ENCODE results near the gene TMOD3. TPM values are rescaled to one million over a fixed set of nuclear protein-coding genes. Genes with fewer than 3 reads are reported as not detected.
"Not testable (repeated sequence)": the region's sequence is repeated elsewhere in the genome, so short reads cannot be mapped to it uniquely, and the experiment has no call there.

TMOD3 gene
- total RNA-seq, 1 donor from 2014 or later = 80.3 TPM

DNA sequence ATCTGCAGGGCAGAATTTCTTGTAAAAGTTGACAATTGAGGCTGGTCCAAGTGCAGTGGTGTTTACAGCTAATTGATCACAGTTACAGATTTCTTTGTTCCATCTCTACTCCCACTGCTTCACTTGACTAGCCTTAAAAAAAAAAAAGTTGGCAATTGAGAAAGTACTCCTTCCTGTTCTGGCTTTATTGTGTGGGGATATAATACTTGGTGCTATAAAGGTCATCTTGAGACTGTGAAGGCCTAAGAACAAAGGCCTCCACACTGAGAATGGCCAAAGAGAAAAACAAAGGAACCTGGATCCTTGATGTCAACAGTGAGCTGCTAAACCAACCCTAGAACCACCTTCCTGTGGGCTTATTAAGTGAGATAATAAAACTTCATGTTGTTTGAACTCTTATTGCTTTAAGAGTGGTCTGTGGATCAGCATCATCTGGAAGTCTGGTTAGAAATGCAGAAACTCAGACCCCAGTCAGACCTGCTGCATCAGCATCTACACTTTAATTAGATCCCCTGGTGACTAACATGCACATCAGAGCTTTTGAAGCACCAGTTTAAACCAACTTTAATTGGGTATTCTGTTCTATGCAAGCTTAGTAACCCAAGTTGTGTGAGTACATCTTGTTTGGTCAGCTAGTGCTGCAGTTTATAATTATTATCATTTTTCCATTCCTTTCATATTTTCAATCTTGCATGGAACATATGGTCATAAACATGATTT, 55.2 kb downstream of the TMOD3 start:
- no peak for FAIRE-seq

GRCh38 chr15:51885758-51886157, 56.3 kb downstream of the TMOD3 start:
- not testable (repeated sequence) for FAIRE-seq

More for the DNA sequence above, 55.2 kb downstream of the TMOD3 start:
- H3K4me3 ChIP-seq (ENCODE audit: low read depth, low read length) = no peak overlapping the region
- no peak for TF ChIP-seq CTCF (IDR thresholded peaks at IDR 0.05; ENCODE audit: insufficient read depth, low read length, severe bottlenecking)
- peaks cover 5% of the 10 kb centered on the region for H3K36me3 ChIP-seq (ENCODE audit: control insufficient read depth, insufficient read depth, low read length)
- no peaks in the 10 kb centered on the region for H3K27me3 ChIP-seq (ENCODE audit: control insufficient read depth, insufficient read depth, low read length)
- DNase-seq (ENCODE audit: low read depth) = peak; percentile 35

DNA sequence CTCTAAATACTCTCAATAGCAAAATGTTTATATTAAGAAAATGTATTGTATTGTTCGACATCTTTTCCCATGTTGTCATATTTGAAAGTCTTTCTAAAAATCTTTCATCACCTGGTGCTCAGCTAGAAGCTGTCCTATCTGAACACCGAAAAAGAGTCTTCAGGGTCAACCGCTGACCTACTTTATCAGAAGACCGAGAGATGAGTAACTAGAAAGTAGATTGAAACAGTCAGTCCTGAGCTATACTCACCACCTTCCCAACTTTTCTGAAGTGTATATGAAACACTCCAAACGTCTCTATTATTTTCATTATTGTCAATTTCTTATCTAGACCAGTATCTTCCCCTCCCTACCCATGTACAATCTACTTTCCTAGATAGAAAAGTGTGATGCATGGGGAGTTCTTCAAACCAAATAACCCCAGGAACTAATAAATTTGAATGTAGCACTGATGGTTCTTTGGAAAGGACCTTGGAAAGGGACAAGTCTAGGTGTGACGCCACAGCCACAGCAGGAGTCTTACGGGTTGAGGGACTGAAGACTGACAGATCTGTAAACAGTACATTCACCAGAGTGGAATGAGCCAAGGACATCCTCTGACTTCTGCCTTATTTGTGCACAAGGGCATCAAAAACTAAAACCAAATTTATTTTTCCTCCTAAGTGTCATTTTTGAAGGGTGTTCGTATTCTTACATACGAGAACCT, 58.6 kb downstream of the TMOD3 start:
- FAIRE-seq (no peak), DNase-seq (ENCODE audit: low read depth) (no peak)
- Histone ChIP-seq H3K36me3 (ENCODE audit: control insufficient read depth, insufficient read depth, low read length) (peaks cover 10% of the 10 kb centered on the region), H3K27me3 (ENCODE audit: control insufficient read depth, insufficient read depth, low read length) (no peaks in the 10 kb centered on the region), H3K4me3 (ENCODE audit: low read depth, low read length) (no peak overlapping the region)
- no peak for TF ChIP-seq CTCF (IDR thresholded peaks at IDR 0.05; ENCODE audit: insufficient read depth, low read length, severe bottlenecking)

More at GRCh38 chr15:51885758-51886157, 56.3 kb downstream of the TMOD3 start:
- not testable (repeated sequence) for H3K36me3 ChIP-seq (ENCODE audit: control insufficient read depth, insufficient read depth, low read length); H3K4me3 ChIP-seq (ENCODE audit: low read depth, low read length); H3K27me3 ChIP-seq (ENCODE audit: control insufficient read depth, insufficient read depth, low read length); DNase-seq (ENCODE audit: low read depth)

DNA sequence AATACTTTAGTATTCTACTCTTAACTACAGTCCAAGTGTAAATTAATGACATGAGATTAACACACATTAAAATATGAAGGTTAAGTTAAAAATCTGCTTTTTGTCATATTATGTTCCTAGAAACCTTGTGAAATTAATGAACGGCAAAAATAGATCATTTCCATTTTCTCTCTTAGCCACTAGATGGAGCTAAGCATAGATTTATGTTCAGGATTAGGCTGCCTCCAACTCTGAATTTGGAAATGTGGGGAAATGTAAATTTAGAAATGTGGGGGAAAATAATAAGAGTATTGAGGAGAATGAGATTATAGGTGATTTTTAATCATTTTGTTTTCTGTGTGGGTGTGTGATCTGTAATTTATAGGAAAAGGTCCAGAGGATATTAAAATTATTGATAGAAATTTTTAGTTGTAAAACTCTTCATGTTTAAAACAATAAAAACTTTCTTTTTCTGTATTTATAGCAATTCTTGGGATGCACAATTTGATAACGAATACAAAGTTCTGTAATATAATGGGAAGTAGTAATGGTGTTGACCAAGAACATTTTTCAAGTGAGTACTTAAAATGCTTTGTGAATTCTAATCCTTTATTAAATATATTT, 59.2 kb downstream of the TMOD3 start:
- no peak overlapping the region for H3K4me3 ChIP-seq (ENCODE audit: low read depth, low read length)
- FAIRE-seq = no peak
- TF ChIP-seq CTCF (IDR thresholded peaks at IDR 0.05; ENCODE audit: insufficient read depth, low read length, severe bottlenecking) = peak; percentile 46
- peak; percentile 44 for DNase-seq (ENCODE audit: low read depth)
- H3K27me3 ChIP-seq (ENCODE audit: control insufficient read depth, insufficient read depth, low read length) = no peaks in the 10 kb centered on the region
- H3K36me3 ChIP-seq (ENCODE audit: control insufficient read depth, insufficient read depth, low read length) = peaks cover 10% of the 10 kb centered on the region

- TF ChIP-seq CTCF (IDR thresholded peaks at IDR 0.05; ENCODE audit: insufficient read depth, low read length, severe bottlenecking) = no peak
- no peak overlapping the region for H3K4me3 ChIP-seq (ENCODE audit: low read depth, low read length)
- DNase-seq (ENCODE audit: low read depth) (no peak), FAIRE-seq (no peak)
- H3K27me3 ChIP-seq (ENCODE audit: control insufficient read depth, insufficient read depth, low read length) = no peaks in the 10 kb centered on the region
- H3K36me3 ChIP-seq (ENCODE audit: control insufficient read depth, insufficient read depth, low read length) = peaks cover 10% of the 10 kb centered on the region
These were observed 60.0 kb downstream of the TMOD3 start for GRCh38 chr15:51889486-51889885.

- H3K27me3 ChIP-seq (ENCODE audit: control insufficient read depth, insufficient read depth, low read length) = no peaks in the 10 kb centered on the region
- FAIRE-seq (no peak), DNase-seq (ENCODE audit: low read depth) (no peak)
- no peak overlapping the region for H3K4me3 ChIP-seq (ENCODE audit: low read depth, low read length)
- H3K36me3 ChIP-seq (ENCODE audit: control insufficient read depth, insufficient read depth, low read length) = peaks cover 15% of the 10 kb centered on the region
- TF ChIP-seq CTCF (IDR thresholded peaks at IDR 0.05; ENCODE audit: insufficient read depth, low read length, severe bottlenecking) = no peak
These were observed 75.0 kb downstream of the TMOD3 start for GRCh38 chr15:51904421-51904820.
